Superior temporal gyrus (tissue), 1 donor: ENCODE results near the gene UBXN11.
A peak's percentile ranks its signal among the peaks of the same experiment; 100 is the strongest.

Source experiments
- DNase-seq: peaks from one replicate; pipeline ENCODE4 v3.0.0-alpha.2; 2016; ENCODE audit errors: extremely low spot score

UBXN11 gene

DNA sequence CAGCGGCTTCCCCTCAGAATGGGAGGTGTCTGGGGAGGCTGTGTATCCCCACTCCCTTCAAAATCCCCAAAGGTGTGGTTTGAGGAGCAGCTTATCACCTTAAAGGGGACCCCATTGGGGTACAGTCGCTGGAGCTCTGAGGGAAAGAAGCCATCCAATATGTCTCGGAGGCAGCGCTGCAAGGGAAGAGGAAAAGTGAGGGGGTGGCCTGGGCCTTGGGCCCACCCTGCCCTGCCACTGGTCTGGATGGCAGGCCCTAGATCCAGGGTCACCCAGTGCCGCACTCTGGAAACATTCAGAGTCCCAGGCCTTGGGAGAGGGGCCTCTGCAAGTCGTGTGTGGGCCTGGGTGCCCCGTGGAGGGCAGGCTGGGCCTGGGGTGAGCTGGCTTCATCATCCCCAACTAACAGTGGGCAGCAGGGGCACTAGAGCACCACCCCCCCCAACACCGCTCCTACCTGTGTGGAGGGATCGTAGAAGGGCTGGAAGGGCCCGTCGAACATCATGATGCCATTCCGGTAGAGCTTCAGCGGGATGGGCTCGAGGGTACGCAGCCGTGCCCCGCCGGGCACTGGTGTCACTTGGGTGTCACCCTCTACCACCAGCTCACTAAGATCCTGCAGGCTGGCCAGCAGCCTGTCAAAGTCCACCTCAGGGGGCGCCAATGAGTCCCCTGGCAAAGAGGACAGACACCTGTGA is 20.9 kb downstream of the UBXN11 start:
- DNase-seq, result no peak

DNA sequence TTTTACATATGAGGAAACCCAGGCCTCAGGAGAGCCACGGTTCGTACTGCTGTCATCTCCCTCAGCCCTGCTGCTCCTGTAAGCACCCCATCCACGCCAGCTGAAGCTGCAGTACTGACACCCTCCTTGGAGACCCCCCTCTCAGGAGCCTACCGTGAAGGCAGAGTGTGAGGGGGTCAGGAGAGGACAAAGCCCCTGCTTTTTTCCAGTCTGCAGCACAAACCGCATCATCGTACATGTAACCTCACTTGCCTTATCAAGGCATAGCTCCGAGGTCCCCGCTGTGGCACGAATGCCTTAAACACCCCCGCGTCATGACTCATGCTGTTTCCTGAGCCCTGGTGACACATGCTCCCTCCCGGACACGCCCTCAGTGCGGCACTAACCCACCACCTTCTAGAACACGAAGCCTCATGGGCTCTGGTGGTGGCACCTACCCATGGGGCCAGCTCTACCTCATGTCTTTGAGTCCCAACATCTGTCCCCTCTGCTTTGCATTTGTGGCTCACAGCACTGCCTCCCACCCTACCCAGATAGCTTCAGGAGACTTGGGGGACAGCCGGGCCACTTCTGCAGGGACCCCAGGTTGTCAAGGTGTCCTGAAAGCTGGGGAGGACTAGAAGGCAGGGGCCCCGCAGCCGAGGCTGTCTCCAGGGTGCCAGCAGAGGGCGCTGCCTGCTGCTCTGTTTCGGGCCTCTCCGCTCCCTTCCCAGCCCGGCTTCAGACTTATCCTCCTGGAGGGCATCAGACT is 21.7 kb downstream of the UBXN11 start:
- peak; percentile 38 for DNase-seq

DNA sequence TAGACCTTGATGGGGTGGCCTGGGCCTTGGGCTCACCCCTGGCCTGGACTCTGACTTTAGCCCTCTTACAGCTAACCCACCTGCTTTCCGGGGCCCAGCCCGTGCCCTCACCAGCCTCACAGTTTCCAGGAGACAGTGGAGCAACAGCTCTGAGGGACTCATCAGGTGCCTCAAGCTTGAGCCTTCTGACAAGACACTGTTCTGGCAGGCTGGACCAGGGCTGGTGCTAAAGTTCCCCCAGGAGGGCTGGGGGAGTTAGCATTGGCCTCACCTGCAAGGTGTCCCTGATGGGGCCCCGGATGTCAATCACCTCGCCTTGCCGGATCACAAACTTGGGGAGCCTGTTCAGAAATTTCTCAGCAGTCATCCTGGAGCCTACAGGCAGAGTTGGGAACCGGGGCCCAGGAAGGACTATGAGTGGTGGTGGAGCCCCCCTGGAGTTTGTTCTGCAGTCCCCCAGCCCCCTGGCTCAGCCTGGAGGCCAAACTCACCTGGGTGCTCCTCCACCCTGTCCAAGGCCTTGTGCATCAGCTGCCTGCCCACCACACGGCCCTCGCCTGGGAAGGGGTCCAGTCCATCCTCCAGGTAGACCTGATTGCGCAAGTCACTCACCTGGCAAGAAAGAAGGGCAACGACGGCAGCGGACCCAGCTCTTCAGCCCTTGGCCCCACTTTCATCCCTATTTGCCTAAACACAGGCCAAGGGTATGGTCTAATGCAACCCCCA is 22.4 kb downstream of the UBXN11 start:
- DNase-seq, result no peak

DNA sequence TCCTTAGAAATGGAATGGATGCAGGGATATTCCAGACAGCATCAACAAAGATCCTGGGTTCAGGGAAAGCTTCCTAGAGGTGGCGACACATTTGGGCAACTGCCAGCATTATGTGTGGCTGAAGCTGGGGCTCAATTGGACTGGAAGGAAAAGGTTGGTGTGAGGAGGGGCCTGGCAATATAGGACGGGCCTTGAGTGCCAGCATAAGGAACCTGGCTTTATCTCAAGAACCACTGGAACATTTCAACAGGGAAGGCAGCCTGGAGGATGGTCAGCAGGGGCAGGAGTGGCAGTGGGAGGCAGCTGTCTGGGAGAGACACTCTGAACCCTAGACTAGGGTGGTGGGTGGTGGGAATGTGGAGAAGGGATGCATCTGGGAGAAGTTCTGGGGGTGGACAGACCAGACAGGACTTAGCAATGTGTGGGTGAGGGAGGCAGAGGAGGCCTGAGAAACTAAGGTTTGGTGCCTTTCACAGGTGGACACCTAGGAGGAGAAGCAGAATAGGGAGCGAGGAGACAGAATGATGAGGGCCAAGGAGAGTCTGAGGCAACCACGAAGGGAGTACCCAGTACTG is 23.1 kb downstream of the UBXN11 start:
- DNase-seq, result no peak

DNA sequence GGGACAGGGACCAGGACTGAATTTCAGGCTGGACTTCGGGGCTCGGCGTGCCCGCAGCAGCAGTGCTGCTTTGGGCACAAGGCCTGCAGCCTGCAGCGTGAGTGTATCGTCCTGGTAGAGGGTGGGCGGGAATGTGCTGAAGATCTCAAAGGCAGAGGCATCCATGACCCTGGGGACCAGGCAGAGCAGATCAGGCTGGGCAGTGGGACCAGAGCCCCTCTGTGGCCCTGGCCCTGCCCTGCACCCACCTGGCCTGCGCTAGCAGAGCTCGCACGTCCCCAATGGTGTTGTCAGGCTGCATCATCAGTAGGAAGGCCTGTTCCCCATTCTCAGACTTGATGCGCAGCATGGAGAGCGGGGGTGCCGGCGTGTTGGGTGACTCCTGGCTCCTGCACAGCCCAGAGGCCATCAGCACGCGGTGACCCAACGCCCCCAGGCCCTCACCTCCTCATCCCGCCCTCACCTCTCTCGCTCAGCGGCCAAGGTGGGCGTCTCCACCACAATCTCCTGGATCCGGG is 24.0 kb downstream of the UBXN11 start:
- DNase-seq, result no peak

DNA sequence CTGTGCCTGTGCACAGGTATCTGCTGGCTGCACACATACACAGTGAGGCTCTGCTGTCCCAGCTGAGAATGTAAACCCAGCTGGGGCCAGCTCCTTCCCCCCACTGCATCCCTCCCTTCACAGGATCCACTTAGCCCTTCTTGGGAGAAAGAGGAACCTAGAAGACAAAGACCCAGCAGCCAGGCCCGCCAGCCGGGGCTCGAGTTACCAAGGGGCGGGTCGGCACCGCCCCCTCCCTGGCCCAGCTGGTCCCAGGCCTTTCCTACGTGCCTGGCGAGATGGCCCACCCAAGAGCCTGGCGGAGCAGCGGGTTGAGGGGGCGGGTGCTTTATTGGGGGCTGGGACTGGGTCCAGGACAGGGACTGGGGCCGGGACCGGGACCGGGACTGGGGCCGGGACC is 24.5 kb downstream of the UBXN11 start:
- DNase-seq, result no peak

DNA sequence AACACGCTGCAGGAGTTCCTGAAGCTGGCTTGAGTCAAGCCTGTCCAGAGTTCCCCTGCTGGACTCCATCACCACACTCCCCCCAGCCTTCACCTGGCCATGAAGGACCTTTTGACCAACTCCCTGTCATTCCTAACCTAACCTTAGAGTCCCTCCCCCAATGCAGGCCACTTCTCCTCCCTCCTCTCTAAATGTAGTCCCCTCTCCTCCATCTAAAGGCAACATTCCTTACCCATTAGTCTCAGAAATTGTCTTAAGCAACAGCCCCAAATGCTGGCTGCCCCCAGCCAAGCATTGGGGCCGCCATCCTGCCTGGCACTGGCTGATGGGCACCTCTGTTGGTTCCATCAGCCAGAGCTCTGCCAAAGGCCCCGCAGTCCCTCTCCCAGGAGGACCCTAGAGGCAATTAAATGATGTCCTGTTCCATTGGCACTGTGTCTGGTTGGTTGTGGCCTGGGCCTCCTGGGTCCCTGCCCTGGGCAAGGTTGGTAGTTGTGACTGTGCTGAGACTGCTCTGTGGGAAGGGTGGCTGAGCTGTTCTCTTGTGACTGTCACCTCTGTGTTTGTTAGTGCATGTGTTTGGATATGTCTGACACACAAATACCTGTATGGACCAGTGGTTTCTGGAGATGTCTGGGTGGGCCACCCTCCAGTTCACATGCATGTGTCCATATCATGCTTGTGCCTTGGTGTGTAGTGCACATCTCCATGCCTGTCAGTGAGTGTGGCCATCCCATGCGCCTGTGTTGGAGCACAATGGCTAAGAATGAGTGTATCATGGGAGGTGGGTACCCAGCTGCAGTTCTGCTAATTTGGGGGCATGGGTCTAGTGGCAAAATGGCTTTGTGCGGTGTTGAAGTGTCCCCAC is 25.1 kb downstream of the UBXN11 start:
- DNase-seq, result no peak

DNA sequence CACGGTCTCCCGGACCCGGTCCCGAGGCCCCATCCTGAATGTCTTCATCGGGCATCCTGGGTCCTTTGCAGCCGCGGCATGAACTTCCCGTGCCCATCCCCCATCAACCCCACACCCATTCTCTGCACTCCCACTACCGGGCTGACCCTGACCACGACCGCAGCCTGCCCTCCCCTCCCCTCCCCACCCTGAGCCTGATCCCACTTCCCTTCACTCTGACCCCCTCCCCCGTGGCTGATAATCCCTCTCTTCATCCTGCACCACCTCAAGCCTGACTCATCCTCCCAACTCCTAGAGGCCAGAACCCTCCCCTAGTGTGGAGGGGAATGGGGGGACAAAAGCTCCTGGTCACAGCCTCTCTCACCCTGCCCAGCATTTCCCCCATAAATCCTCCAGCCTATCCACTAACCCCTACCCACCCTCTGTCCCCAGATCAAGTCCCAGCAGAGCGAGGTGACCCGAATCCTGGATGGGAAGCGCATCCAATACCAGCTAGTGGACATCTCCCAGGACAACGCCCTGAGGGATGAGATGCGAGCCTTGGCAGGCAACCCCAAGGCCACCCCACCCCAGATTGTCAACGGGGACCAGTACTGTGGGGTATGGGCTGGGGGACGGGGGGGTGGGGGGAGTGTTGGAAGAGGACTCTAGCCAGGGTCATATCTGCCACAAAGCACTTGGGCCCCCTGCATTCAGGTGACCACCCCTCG is 25.9 kb downstream of the UBXN11 start:
- no peak for DNase-seq

DNA sequence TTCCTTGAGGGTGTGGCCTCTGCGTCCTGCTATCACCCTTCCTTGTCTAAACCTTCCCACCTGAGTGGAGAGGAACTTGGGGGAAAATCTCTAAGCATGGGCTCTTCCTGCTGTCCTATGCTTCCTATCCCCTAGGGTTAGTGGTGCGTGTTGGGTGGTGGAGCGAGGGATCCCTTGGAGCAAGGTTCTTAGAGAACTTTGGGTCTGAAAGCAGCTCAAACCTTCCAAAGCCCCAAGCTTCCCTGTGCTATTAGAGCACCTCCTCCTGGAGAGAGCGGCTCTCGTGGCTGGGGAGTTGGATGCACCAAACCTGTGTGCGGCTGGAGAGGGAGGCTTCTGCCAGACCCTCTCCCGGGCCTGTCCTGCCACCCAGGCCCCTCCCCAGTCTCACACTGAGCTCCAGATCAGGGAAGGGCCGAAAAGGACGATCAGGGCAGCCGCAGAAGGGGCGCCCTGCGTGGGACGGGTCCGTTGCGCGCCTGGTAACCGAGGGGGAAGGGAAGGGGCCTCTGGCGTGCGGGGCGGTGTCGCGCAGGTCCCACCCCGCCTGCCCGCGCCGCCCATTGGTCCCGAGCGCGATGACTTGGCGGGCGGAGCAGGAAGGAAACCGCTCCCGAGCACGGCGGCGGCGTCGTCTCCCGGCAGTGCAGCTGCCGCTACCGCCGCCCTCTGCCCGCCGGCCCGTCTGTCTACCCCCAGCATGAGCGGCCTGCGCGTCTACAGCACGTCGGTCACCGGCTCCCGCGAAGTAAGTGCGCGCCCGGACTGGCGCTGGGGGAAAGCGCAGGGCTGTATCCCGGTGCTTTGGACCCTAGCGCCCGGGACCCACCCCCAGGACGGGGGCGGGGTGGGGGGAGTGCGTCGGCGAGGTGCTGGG is 26.7 kb downstream of the UBXN11 start, which contains the start of gene SH3BGRL3:
Gene SH3BGRL3 (plus strand): TSS at position 631 of the 877 bp plus-strand sequence. CDS start 70 bp downstream, at position 701.
- DNase-seq, result peak; percentile 82

DNA sequence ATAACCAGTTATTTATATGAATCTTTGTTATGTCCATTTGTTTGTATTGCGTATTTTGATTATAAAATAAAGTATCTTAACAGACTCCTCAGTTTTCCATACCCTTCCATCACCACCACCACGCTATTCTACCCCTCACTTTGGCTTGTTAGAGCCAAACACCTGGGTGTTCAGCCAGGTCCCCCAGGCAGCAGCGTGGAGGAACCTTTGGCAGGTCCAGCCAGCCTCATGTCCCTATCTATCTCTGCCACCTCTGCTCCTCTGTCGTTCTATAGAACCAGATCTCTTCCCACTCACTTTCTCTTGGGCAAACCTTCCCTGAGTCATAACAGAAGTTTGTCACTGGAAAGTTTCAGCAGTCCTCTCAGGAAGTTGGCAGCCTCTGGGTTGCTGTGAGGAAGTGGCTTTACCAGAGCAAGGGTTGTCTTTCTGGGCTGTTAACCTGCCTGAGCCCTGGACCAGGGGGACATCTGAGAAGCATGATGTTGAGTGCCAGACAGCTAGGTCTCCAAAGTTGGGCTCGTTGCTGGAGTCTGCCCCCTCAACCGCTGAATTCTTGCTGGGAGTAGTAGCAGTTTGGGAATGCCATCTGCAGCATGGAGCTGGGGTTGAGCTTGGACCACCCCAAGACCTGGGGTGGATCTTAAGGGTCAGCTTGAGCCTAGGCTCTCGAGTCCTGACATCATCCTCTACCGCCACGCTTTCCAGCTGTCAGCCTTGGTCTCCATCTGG is 27.5 kb downstream of the UBXN11 start:
- no peak for DNase-seq

DNA sequence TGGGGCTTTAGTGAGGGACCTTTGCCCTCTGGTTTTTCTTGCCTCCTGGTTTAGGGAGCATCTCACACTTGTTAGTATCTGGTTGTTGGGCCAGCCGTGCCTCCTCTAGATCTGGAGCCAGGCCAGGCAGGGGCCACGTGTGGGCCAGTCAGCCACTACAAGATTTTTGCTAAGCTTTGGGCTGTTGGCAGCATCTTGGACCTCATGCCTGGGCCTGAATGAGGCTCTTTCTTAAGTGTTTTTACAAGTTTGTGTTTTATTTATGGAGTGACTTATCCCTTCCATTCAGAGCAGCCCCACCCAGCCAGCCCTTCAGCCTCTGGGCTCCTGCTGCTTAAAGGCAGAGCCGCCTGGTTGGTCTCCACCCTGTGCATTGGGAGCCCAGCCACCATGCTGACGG is 28.1 kb downstream of the UBXN11 start:
- DNase-seq, result no peak

DNA sequence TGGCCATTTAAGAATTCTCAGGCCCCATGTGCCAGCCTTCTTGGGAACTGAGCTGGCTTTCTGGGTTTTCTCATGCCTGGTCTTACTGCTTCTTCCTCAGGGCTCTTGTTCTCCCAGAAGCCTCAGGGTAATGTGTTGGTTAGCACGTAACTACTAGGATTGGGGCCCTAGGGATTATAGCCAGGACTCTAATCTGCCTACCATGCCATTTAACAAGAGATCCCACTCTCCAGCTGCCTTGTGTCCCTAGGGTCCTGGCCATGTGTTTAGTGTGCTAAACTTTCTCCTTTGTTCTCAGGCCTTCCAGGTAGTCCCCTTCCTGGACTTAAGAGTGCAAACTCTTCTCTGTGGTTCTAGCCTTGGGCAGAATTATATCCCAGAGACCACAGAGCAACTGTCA is 28.7 kb downstream of the UBXN11 start:
- DNase-seq, result no peak

DNA sequence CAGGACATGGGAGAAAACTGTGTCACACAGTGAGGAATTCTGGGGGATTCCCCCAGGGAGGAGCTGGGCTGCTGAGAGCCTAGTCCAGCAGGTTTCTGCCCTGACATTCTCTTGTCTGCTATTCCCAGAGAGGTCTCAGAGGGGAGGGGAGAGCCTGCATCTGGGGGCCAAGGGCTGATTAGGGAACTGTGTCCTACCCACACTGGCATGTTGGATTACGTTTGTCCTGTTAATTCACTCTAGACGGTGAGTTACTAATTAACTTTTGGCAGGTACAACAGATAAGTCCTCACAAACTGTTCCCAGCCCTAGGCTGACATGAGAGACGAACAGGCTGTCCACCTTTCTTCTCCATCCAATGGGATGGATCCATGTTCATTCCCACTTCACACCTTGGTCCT is 29.2 kb downstream of the UBXN11 start:
- DNase-seq, result no peak

DNA sequence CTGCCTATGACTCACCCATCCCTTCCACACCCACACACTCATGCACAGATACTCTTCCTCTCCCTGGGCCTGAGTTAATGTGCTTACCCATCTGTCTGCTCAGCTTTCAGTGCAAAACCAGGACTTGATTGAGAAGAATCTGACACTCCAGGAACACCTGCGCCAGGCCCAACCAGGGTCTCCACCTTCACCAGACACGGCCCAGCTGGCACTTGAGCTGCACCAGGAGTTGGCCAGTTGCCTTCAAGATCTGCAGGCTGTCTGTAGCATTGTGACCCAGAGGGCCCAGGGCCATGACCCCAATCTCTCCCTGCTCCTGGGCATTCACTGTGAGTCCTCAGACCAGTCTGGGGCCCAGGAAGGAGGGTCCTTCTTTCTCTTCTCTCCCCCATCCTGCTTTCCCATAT is 30.0 kb downstream of the UBXN11 start:
- no peak for DNase-seq

DNA sequence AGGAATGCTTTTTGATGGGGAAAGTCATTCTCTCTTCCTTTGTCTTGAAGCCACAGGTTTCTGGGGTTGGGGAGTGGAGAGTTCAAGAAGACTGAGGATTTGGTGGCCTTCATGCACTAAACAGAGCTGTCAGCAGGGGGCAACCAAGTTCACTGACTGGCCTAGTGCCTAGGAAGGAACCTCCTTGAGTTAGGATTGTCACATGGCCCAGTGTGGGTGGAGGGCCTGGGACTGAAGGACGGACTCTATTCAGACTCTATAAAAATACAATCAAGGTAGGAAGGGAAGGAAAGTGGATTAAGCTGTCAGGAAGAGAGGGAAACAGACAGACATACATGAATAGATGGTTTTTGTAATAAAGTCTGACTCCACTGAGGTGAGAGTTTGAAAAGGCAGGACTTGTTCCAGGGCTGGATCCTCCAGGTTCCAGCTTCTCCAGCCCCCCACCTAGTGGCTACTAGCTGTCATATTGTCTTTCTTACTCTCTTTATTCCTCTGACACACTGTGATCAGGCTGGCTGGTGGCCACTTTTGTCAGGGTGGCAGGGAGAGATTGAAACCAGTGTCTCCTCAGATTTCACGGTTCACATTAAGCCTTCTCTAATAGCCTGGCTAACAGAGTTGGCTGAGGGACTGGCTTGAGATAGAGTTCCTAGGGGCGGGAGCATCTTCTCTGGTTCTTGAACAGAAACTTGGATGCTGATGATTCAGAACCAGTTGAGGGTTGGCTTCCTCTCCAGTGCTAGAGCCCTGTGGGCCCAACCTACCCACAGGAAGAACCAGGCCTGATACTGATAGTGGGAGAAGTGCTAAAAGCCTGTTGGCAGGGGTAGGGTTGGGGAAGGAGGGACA is 30.6 kb downstream of the UBXN11 start:
- DNase-seq, result peak; percentile 94

DNA sequence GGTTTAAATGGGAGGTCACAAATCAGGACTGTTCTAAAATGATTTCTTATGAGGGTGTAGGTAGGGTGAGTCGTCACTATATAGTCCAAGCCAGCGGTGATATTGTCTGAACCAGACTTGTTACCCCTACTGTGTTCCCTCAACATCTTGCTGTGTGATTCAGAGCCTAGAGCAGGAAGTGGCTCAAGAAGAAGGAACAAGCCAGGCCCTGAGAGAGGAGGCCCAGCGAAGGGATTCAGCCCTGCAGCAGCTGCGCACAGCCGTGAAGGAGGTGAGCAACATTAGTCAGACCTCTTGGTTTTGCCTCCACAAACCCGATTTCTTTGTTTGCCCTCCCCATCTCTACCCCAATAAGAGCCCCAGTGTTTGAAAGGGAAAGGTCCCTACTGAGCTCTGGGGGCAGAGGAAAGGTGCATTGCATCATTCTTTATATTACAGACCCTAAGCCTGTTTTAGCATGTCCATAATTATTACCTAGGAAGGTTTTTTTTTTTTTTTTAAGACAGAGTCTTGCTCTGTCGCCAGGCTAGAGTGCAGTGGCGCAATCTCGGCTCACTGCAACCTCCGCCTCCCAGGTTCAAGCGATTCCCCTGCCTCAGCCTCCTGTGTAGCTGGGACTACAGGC is 31.5 kb downstream of the UBXN11 start:
- no peak for DNase-seq

DNA sequence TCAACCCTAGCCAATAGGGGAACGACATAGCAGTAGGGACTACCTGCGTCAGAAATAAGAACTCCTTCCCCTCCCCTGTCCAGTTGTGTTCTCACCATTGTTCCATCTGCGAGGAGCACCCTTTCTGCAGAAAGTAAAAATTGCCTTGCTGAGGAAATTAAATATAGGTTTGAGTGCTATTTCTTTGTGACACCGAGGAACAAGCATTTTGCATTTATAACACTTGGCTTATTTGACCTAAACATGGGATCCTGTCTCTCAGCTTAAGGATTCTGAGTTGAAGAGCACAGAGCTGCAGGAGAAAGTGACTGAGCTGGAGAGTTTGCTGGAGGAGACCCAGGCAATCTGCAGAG is 37.3 kb downstream of the UBXN11 start:
- DNase-seq, result no peak
